ENCODE measurements around the gene ARRDC2. TPM values are rescaled to one million over a fixed set of nuclear protein-coding genes. Genes with fewer than 3 reads are reported as not detected.
"Not testable (repeated sequence)": the region's sequence is repeated elsewhere in the genome, so short reads cannot be mapped to it uniquely, and the experiment has no call there.

ARRDC2 gene
- total RNA-seq, 2 experiments from 2014 or later: 40.1 to 51.1 TPM

DNA sequence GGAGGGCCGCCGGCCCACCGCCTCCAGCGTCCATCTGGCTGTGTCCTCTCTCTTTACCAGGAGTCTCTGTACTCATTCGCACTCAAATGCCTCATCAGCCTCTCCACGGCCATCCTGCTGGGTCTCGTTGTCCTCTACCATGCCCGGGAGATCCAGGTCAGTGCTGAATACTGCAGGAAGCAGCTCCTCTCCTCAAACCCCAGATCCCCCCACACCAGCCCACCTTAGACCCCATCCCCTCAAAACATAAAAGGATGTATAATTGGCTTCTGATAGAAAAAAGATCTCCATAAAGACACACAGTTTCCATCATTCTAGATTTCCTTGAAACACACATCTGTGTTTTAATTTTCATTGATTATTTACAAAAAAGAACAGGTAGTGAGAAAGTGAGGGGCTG, 32.9 kb upstream of the ARRDC2 start:
- CTCF ChIA-PET: interaction anchor here (0.6 kb wide), 1 partner anchor 42 kb away, joined by 3 read pairs; the partner anchor contains the start of gene CCDC124
- Mint-ChIP-seq H3K27me3 (peaks cover 13% of the 10 kb centered on the region), H3K4me1 (peaks cover 3% of the 10 kb centered on the region), H3K36me3 (ENCODE audit: low read depth) (no peaks in the 10 kb centered on the region), H3K27ac (no peak overlapping the region), H3K4me3 (no peak overlapping the region), H3K9me3 (no peaks in the 10 kb centered on the region)
- POLR2A ChIA-PET: no interaction called here
- no peak for DNase-seq

DNA sequence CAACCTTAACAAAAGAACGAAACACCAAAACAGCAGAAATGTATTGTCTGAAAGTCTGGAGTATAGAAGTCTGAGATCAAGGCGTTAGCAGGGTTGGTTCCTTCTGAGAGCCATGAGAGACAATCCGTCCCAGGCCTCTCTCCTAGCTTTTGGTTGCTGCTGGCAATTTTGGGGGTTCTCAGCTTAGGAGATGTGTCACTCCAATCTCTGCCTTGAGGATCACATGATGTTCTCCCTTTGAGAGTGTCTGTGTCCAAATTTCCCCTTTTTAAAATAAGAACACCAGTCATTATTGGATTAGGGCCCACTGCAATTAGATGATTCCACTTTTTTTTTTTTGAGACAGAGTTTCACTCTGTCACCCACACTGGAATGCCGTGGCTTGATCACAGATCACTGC, 30.9 kb upstream of the ARRDC2 start:
- ChIA-PET POLR2A (no interaction called here), CTCF (interaction anchor here (0.6 to 1.2 kb wide), 3 partner anchors 30 to 152 kb away, joined by 3 to 5 read pairs (median 3); partner anchors contain the start of gene CCDC124)
- no peak overlapping the region for H3K4me3 Mint-ChIP-seq
- H3K36me3 Mint-ChIP-seq (ENCODE audit: low read depth): no peaks in the 10 kb centered on the region
- DNase-seq: no peak
- peaks cover 17% of the 10 kb centered on the region for H3K27me3 Mint-ChIP-seq
- H3K9me3 Mint-ChIP-seq: no peaks in the 10 kb centered on the region
- peaks cover 3% of the 10 kb centered on the region for H3K4me1 Mint-ChIP-seq
- no peak overlapping the region for H3K27ac Mint-ChIP-seq

DNA sequence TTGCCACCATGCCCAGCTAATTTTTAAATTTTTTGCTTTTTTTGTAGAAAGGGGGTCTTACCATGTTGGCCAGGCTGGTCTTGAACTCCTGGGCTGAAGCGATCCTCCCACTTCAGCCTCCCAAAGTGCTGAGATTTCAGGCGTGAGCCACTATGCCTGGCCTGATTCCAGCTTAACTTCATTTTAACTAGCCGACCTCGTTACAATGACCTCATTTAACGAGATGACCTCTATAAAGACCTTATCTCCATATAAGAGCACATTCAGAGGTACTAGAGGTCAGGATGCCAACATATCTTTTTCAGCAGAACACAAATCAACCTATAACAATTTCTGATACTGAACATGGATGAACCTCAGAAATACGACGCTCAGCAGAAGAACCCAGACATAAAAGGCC, 30.5 kb upstream of the ARRDC2 start:
- H3K27me3 Mint-ChIP-seq: peaks cover 15% of the 10 kb centered on the region
- ChIA-PET CTCF (interaction anchor here (1.2 kb wide), 1 partner anchor 45 kb away, joined by 3 read pairs; the partner anchor contains the start of gene CCDC124), POLR2A (no interaction called here)
- H3K9me3 Mint-ChIP-seq: no peaks in the 10 kb centered on the region
- peaks cover 3% of the 10 kb centered on the region for H3K4me1 Mint-ChIP-seq
- no peaks in the 10 kb centered on the region for H3K36me3 Mint-ChIP-seq (ENCODE audit: low read depth)
- H3K27ac Mint-ChIP-seq: no peak overlapping the region
- DNase-seq: no peak
- no peak overlapping the region for H3K4me3 Mint-ChIP-seq

DNA sequence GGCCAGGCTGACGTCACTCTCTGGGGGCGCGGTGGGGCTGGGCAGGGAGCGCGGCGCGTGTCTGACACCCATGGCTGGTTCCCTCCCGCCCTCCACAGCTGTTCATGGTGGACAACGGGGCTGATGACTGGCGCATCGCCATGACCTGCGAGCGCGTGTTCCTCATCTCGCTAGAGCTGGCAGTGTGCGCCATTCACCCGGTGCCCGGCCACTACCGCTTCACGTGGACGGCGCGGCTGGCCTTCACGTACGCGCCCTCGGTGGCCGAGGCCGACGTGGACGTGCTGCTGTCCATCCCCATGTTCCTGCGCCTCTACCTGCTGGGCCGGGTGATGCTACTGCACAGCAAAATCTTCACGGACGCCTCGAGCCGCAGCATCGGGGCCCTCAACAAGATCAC, 26.4 kb upstream of the ARRDC2 start:
- no peaks in the 10 kb centered on the region for H3K36me3 Mint-ChIP-seq (ENCODE audit: low read depth)
- no peaks in the 10 kb centered on the region for H3K9me3 Mint-ChIP-seq
- H3K4me1 Mint-ChIP-seq: peaks cover 3% of the 10 kb centered on the region
- no peak for DNase-seq
- no peak overlapping the region for H3K27ac Mint-ChIP-seq
- POLR2A ChIA-PET: no interaction called here
- H3K27me3 Mint-ChIP-seq: peaks cover 15% of the 10 kb centered on the region
- CTCF ChIA-PET: no interaction called here
- no peak overlapping the region for H3K4me3 Mint-ChIP-seq

DNA sequence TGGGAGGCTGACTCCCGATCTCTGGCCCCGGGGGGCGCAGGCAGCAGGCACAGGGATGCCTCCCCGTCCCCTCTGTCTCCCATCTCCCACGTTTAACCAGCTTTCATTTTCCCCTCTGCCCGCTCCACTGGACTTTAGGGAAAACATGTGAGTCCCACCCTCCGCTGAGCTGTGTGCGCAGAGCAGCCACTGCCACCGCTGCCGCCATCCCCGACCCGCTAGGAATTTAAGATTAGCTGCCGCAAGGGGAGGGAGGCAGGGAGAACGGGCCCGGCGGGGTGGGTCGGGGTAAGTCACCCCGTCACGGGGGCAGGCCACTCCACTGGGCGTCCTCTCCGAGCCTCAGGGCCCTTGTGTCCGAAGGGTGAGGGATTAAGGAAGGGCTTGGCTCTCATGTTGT, 25.5 kb upstream of the ARRDC2 start:
- no peak overlapping the region for H3K27ac Mint-ChIP-seq
- H3K4me1 Mint-ChIP-seq: peaks cover 3% of the 10 kb centered on the region
- POLR2A ChIA-PET: no interaction called here
- no peaks in the 10 kb centered on the region for H3K9me3 Mint-ChIP-seq
- DNase-seq: no peak
- no peak overlapping the region for H3K4me3 Mint-ChIP-seq
- CTCF ChIA-PET: interaction anchor here (0.9 to 1.2 kb wide), 2 partner anchors 10 kb away, joined by 3 to 5 read pairs; no protein-coding TSS in a partner anchor
- H3K36me3 Mint-ChIP-seq (ENCODE audit: low read depth): no peaks in the 10 kb centered on the region
- H3K27me3 Mint-ChIP-seq: peaks cover 15% of the 10 kb centered on the region

DNA sequence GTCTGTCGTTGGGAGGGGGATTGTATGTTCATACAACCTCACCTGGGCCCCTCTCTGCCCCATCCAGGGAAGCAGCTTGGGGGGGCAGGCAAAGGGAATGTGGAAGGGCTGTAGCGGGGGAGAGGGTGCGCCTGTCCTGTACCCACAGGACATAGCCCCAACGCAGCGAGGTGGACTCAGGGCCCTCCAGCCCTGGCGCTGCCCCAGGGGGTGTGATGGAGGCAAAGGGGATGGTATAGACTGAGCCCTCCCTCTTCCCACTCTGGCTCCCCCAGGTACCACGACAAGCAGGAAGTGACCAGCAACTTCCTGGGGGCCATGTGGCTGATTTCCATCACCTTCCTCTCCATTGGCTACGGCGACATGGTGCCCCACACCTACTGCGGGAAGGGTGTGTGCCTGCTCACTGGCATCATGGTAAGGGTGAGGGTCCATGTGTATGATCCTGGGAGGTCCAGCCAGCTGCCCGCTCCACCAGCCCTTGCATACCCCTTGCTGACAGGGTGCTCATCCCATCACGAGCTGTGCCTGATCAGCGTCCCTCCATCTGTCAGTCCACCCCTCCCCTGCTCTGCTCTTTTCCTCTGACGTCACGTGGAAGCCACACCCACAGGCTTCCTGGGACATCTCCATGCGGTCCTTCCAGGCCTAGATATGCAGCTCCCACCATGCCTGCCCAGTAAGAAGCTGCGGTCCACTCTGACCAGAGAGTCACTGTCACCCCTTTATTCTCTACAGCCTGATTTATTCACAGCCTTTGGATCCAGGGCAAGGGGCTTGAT, 22.7 kb upstream of the ARRDC2 start:
- POLR2A ChIA-PET: no interaction called here
- CTCF ChIA-PET: no interaction called here
- H3K27ac Mint-ChIP-seq: no peak overlapping the region

DNA sequence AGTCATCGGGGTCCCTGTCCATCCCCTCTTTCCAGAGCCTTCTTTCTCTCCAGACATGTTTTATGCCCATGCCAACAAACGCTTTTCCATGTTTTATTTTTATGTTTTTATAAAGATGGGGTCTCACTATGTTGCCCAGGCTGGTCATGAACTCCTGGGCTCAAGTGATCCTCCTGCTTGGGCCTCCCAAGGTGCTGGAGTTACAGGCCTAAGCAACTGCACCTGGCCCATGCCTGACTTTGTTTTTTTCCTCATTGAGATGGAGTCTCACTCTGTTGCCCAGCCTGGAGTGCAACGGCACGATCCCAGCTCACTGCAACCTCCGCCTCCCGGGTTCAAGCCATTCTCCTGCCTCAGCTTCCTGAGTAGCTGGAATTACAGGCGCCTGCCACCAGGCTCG, 21.4 kb upstream of the ARRDC2 start:
- CTCF ChIA-PET: interaction anchor here (0.6 kb wide), 1 partner anchor 162 kb away, joined by 3 read pairs; no protein-coding TSS in a partner anchor
- DNase-seq; H3K9me3 Mint-ChIP-seq; H3K4me1 Mint-ChIP-seq; H3K27ac Mint-ChIP-seq; H3K36me3 Mint-ChIP-seq (ENCODE audit: low read depth); H3K4me3 Mint-ChIP-seq; H3K27me3 Mint-ChIP-seq; POLR2A ChIA-PET: not testable (repeated sequence)

More for the DNA sequence above, 22.7 kb upstream of the ARRDC2 start:
- H3K36me3 Mint-ChIP-seq (ENCODE audit: low read depth): no peaks in the 10 kb centered on the region
- no peaks in the 10 kb centered on the region for H3K9me3 Mint-ChIP-seq
- no peak overlapping the region for H3K4me3 Mint-ChIP-seq
- peaks cover 5% of the 10 kb centered on the region for H3K27me3 Mint-ChIP-seq
- H3K4me1 Mint-ChIP-seq: no peaks in the 10 kb centered on the region
- no peak for DNase-seq

DNA sequence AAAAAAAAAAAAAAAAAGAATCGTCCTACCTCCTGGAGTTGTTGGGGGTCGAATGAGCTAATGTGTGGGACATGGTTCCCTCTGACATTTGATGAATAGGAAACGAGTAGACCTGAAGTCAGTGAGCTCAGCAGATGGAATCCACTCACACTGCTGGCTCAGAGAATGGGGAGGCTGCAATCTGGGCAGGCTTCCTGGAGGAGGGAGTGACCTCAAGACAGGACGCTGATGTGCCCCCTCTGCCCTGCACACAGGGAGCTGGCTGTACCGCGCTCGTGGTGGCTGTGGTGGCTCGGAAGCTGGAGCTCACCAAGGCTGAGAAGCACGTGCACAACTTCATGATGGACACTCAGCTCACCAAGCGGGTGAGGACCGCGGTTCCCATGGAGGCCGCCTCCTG, 19.8 kb upstream of the ARRDC2 start:
- Mint-ChIP-seq H3K4me1 (no peaks in the 10 kb centered on the region), H3K9me3 (no peaks in the 10 kb centered on the region), H3K27ac (no peak overlapping the region), H3K36me3 (ENCODE audit: low read depth) (no peaks in the 10 kb centered on the region), H3K27me3 (no peaks in the 10 kb centered on the region), H3K4me3 (no peak overlapping the region)
- no peak for DNase-seq
- CTCF ChIA-PET: interaction anchor here (0.6 to 1.5 kb wide), 4 partner anchors 9 to 602 kb away, joined by 3 to 6 read pairs (median 4); partner anchors contain the start of gene CCDC124
- POLR2A ChIA-PET: interaction anchor here (0.6 kb wide), 1 partner anchor 38 kb away, joined by 3 read pairs; no protein-coding TSS in a partner anchor

DNA sequence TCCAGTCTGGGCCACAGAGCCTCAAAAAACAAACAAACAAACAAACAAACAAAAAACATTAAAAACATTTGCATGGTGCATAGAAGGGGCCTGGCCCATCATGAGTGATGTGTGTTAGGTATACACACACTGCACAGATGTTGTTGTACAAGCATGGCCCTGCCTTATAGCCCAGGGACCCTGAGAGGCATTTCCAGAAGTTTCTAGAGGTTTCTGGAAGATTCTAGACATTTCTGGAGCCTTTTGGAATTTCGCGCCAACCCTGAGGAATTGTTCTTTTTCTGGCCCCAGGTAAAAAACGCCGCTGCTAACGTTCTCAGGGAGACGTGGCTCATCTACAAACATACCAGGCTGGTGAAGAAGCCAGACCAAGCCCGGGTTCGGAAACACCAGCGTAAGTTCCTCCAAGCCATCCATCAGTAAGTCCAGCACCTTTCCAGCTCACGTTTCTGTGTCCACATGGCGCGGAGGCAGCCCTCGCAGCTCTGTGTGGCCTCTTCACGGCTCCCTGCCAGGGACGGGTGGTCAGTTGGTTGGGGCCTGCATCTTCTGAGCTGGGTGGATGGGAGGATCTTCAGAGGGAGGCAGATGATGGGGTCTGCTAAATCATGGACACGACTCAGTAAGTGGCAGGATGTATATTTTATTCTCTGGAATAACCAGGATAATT, 18.4 kb upstream of the ARRDC2 start:
- Mint-ChIP-seq H3K4me1 (no peaks in the 10 kb centered on the region), H3K9me3 (no peaks in the 10 kb centered on the region), H3K4me3 (no peak overlapping the region), H3K27me3 (no peaks in the 10 kb centered on the region), H3K27ac (no peak overlapping the region), H3K36me3 (ENCODE audit: low read depth) (no peaks in the 10 kb centered on the region)
- CTCF ChIA-PET: no interaction called here
- POLR2A ChIA-PET: no interaction called here
- no peak for DNase-seq

DNA sequence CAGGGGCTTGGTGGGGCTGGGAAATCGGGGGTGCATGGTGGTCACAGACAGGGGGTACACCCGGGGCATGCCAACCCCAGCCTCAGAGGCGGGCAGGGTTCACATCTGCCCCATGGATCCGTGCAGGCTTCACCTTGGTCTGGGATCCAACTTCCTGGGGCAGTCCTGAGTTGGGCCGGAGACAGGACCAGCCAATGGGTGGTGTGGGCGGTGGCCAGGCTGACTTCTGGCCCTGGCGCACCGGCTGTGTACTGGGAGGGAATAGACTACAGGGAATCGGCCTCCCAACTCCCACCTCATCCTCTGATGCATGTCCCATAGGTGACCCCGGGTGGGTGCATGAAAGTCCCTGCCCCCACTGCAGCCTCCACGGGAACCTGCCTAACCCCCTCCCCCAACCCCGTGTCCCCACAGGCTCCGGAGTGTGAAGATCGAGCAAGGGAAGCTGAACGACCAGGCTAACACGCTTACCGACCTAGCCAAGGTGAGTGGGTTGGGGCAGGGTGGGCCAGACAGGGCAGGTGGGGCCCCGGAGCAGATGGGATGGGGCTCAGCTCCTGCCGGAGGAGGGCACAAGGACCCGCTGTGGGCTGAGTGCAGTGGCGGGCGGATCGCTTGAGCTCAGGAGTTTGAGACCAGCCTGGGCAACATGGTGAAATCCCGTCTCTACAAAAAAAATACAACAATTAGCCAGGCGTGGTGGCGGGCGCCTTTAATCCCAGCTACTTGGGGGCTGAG, 14.7 kb upstream of the ARRDC2 start:
- Mint-ChIP-seq H3K9me3 (no peaks in the 10 kb centered on the region), H3K27me3 (peaks cover 2% of the 10 kb centered on the region), H3K4me3 (no peak overlapping the region), H3K36me3 (ENCODE audit: low read depth) (no peaks in the 10 kb centered on the region), H3K27ac (no peak overlapping the region), H3K4me1 (peaks cover 5% of the 10 kb centered on the region)
- POLR2A ChIA-PET: interaction anchor here (0.5 kb wide), 1 partner anchor 479 kb away, joined by 6 read pairs; no protein-coding TSS in a partner anchor
- CTCF ChIA-PET: interaction anchor here (0.6 to 3.1 kb wide), 5 partner anchors 42 to 134 kb away, joined by 3 to 22 read pairs (median 3); partner anchors contain the start of genes CCDC124 and RPL18A
- DNase-seq: no peak

DNA sequence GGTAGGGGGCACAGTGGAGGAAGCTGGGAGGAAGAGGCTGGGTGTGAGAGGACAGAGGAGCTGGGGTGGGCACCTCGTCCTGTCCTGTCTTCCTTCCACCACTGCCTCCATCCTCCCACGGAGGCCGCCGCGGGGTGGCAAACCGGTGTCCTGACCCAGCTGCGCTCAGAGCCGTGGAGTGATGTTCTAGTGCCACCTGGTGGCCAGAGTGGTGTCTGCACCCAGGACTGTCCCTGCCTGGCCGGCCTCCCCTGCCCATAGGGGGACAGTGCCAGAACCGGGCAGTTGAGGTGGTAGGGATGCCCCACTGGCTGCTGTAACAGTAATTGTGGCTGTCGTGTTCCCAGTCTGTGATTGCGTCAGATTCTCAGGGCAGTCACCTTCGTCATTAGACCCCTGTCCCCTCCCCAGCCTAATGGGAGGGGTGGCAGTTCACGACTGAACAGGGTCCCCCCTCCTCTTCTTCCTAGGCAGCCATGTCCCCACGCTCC, 11.1 kb upstream of the ARRDC2 start:
- H3K9me3 Mint-ChIP-seq: no peaks in the 10 kb centered on the region
- H3K4me3 Mint-ChIP-seq: no peak overlapping the region

More for the DNA sequence above, 11.1 kb upstream of the ARRDC2 start:
- ChIA-PET POLR2A (interaction anchor here (1.9 kb wide), 1 partner anchor 59 kb away, joined by 5 read pairs; no protein-coding TSS in a partner anchor), CTCF (interaction anchor here (0.6 to 3.2 kb wide), 15 partner anchors 9 to 239 kb away, joined by 3 to 45 read pairs (median 4); partner anchors contain the start of genes ARRDC2 and CCDC124)
- Mint-ChIP-seq H3K36me3 (ENCODE audit: low read depth) (peaks cover 4% of the 10 kb centered on the region), H3K4me1 (peaks cover 26% of the 10 kb centered on the region), H3K27ac (no peak overlapping the region), H3K27me3 (peaks cover 2% of the 10 kb centered on the region)
- peak; percentile 87 for DNase-seq

All from activated CD4-positive, alpha-beta T cell treated with anti-CD3 and anti-CD28 coated beads, Interleukin-2, amount 10 ng/mL, durations not matched to agents 7 days and 5 days (primary cell).